Neural progenitor cell (in vitro differentiated cells): Measurements from ENCODE around the gene GNAS.

ENCODE experiments used
- CTCF ChIP-seq: fragments of 200-600 bp; sonication (generic); IDR thresholded peaks from 2 replicates; pipeline ENCODE4 v1.5.1; 2017; ENCODE audit warnings: antibody characterized with exemption, mild to moderate bottlenecking
- EZH2 ChIP-seq: fragments of 200-600 bp; sonication (generic); IDR thresholded peaks from 2 replicates; pipeline ENCODE4 v1.6.1; 2017; ENCODE audit warnings: antibody characterized with exemption, mild to moderate bottlenecking, moderate library complexity

GRCh38 chr20:58913079-58913478 lies 60.6 kb downstream of the GNAS start:
- TF ChIP-seq EZH2 (no peak), CTCF (no peak)
